LNCaP clone FGC (cell line): ENCODE results near the gene DYRK1A.
"Not testable (repeated sequence)": the region's sequence is repeated elsewhere in the genome, so short reads cannot be mapped to it uniquely, and the experiment has no call there.

ENCODE experiments used
- DNase-seq: peaks from one replicate; pipeline ENCODE4 v3.0.0-alpha.2; 2011; ENCODE audit warnings: low read depth
- H3K4me3 ChIP-seq: 2 replicates; pipeline ENCODE4 v1.5.1; 2011; ENCODE audit warnings: mild to moderate bottlenecking, low read depth, low read length, control low read depth
- CTCF ChIP-seq: IDR thresholded peaks from 2 replicates; pipeline ENCODE4 v1.5.1; 2012; ENCODE audit warnings: mild to moderate bottlenecking; ENCODE audit not compliant: control insufficient read depth, insufficient read depth; ENCODE audit errors: extremely low read depth

The DYRK1A gene

GRCh38 chr21:37536616-37537278 is 170.2 kb downstream of the DYRK1A start:
- DNase-seq, result no peak
- no peak for TF ChIP-seq CTCF
- no peak overlapping the region for H3K4me3 ChIP-seq

DNA sequence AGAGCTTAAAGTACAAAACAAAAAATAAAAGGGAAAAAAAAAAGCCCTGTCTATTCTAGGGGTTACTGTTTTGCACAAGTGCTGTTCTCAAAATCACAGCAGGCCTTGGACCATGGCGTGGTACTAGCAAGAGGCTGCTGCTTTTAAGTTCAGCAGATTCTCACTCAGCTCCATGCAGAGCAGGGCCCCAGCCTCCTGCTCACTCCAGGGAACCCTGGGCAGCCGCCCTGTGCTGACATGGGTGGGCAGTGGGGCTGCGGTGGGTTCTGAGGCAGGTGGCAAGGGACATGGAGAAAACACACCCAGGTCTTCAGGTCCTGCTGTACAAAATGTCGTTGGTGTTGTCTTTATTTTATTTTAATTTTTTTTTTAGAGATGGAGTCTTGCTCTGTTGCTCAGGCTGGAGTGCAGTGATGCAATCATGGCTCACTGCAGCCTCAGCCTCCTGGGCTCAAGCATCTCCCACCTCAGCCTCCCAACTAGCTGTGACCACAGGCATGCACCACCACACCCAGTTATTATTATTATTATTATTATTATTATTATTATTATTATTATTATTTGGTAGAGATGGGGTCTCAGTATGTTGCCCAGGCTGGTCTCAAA is 170.9 kb downstream of the DYRK1A start:
- no peak for DNase-seq
- no peak for TF ChIP-seq CTCF
- no peak overlapping the region for H3K4me3 ChIP-seq

DNA sequence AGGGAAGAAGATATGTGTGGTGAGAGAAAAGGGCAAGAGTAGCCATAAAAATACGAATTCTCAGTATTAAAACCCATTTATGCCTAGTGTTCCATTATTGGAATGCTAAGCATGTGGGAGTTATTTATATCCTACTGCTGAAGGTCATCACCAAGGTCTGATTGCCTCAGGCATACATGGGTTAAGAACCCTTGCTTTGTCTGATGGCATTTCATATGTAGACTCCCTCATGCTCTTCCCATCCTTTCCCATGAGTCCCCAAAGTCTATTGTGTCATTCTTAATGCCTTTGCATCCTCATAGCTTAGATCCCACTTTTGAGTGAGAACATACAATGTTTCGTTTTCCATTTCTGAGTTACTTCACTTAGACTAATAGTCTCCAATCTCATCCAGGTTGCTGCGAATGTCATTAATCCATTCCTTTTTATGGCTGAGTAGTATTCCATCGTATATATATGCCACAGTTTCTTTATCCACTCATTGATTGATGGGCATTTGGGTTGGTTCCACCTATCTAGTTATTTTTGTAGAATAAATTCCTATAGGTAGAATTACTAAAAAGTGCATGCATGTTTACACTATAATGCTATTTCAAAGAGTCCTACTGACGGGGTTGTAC is 172.5 kb downstream of the DYRK1A start:
- TF ChIP-seq CTCF, result no peak
- DNase-seq, result no peak

DNA sequence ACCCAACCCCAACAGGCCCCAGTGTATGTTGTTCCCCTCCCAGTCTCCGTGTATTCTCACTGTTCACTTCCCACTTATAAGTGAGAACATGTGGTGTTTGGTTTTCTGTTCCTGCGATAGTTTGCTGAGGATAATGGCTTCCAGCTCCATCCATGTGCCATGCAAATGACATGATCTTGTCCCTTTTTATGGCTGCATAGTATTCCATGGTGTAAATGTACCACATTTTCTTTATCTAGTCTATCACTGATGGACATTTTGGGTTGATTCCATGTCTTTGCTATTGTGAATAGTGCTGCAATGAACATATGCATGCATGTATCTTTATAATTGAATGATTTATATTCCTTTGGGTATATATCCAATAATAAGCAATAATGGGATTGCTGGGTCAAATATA is 174.6 kb downstream of the DYRK1A start:
- not testable (repeated sequence) for DNase-seq, H3K4me3 ChIP-seq

More for the DNA sequence above, 172.5 kb downstream of the DYRK1A start:
- H3K4me3 ChIP-seq, result no peak overlapping the region

GRCh38 chr21:37542512-37542911 is 175.9 kb downstream of the DYRK1A start:
- TF ChIP-seq CTCF, result no peak
- no peak overlapping the region for H3K4me3 ChIP-seq
- no peak for DNase-seq

DNA sequence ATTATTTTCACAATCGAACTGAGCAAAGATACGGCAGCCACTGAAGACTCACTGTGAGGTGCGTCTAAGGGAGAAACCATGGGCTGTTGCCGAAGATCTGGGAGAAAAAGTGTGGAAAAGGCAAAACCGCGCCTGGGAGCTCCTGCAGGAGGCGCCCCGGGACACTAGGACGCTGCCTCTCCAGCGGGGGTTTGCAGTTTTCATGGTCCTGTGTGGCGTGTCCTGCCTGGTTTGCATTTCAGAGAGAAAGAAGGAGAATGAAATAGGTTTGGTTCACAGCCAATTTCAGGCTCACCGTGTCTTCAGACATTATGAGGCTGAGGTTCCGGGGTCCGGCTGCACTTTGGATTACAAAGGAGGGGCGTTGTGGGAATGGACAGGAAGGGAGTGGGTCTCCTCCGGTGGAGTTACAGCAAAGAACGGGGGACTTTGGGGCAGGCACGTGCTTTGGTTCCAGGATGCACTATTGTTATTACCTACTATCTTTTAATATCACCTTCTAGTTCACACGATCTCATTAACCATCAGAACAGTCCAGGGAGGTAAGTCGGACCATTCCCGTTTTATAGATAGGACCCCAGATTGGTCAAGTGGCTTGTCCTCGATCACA is 179.8 kb downstream of the DYRK1A start:
- DNase-seq, result no peak
- TF ChIP-seq CTCF, result no peak
- no peak overlapping the region for H3K4me3 ChIP-seq

GRCh38 chr21:37546949-37547614 is 180.5 kb downstream of the DYRK1A start:
- TF ChIP-seq CTCF, result no peak
- DNase-seq, result no peak
- no peak overlapping the region for H3K4me3 ChIP-seq
